Gastrocnemius medialis (tissue), 4 donors: Measurements from ENCODE around the gene ZNF518A.

Experiments used
- CTCF ChIP-seq, 5 experiments: fragments of 450-650 bp in 3 of 5; fragments of 200-600 bp in 2 of 5; sonication (generic) in 2 of 5; IDR thresholded peaks in 4 of 5; conservative IDR thresholded peaks in 1 of 5; 1 replicate in 4 of 5; 2 replicates in 1 of 5; pipeline ENCODE4 v1.5.1; 2016 to 2019; ENCODE audit warnings: antibody characterized with exemption in 5 of 5, mild to moderate bottlenecking in 3 of 5, moderate library complexity in 3 of 5
- POLR2A ChIP-seq, 2 donors: fragments of 450-650 bp; IDR thresholded peaks; one replicate each; pipeline ENCODE4 v1.6.1; 2017; ENCODE audit warnings: antibody characterized with exemption in 2 of 2, mild to moderate bottlenecking in 2 of 2, moderate library complexity in 2 of 2

DNA sequence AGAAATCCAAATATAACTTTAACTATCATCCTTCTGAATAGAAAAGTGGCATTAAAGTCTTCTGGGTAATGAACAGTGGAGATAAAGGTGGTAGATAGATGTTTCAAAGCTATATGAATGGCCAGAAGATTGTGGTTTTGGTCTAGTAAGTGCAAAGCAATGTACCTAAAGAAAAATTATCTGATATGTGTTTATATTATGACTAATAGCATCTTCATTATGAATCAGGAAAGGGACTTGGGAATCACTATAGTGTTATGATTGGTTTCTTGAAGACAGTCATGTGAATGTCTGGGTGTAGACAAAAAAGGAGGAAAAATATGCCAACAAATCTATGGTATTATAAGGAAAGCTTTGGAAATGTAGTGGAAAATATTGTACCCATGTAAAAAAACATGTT is 3.0 kb downstream of the ZNF518A start:
- TF ChIP-seq POLR2A (IDR thresholded peaks at IDR 0.05): no peak
- TF ChIP-seq CTCF (IDR thresholded peaks at IDR 0.05 in 4 of 5, conservative IDR thresholded peaks at IDR 0.05 in 1 of 5): no peak
